NCI-H69 (cell line): ENCODE data around the gene TNNC1.

Source experiments
- DNase-seq: peaks from one replicate; lab custom pipeline; 2025; lab: John Stamatoyannopoulos, UW

Gene TNNC1

DNA sequence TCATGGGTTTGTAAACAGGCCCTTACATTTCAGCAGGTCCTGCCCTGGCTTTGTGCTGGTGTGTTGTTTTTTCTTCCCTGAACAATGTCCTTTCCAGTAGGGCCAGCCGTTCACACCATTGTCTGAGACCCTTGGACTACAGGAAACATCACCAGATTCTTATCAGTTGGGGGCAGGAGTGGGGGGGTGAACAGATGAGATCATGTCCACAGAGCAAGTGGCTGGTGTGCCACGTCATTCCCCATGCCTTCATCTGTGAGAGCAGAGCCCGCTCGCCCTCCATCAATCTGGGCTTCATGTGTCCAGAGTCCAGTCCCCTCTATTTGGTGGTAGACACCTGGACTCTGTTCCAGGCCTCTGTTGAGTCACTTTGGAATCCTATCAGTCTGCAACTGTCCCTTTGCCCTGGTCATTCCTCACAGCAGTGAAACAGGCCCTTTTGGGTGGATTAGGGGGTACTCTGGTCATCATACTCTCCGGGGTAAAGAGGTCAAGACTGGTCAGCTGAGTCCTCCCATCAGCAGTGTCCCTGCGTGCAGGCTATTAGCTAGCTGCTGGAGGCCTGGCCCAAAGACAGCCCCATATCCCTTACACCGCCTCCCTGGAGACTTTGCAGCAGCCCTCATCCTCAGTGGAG is 23.9 kb downstream of the TNNC1 start:
- DNase-seq: no peak

DNA sequence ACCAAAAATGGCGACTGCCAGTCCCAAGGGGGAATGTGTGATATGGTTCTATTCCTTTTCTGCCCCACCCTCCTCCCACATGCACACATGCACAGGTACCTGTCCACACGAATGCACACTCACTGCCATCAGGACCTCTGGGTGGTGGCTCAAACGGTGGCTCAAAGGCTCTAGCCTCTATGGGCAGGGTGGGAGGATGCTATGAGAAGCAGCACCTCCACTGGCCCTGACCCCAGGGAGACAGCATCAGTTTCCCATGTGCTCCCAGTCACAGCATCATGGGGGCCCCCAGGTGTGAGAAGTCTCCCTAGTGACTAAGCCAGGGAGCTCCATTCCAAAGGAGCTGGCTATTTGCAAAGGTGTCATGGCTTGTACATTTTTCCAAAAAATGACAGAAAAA is 24.8 kb downstream of the TNNC1 start:
- no peak for DNase-seq

DNA sequence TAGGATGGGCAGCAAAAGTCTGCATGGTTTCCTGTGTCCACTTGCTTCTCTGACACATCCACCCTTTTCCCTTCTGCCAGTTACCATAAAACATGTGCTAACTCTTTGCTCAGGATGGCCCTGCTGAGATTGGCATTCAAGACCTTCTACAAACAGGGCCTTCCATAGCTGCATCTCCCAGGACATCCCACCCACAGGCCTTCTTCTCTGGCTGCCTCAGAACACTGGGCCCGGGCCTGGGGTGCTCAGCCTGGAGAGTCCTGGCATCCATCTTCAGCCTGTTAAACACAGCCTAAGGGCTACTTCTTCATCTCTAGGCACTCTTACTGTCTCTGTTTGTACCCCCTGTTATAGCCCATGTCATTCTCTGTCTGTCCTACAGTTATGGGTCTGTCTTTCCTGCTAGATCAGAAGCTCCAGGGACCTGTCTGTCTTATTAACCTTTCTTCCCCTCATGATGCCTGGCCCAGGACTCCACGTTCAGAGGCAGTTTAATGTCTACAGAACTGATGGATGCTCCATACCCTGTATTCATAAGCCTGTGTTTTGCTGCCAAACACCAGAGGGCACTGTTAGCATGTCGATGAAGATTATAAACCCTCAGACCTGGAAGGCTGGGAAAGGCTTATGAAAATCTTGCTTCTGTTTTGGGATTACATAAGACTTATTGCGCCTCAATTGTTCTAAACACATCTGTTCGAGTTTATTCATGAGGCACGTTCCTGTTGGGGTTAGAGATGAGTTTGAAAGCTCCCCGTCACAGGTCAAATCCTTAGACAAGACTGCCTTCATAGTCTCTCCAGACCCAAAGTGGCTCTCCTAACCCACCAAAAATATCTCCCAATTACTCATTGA is 25.5 kb downstream of the TNNC1 start:
- peak; percentile 68 for DNase-seq

DNA sequence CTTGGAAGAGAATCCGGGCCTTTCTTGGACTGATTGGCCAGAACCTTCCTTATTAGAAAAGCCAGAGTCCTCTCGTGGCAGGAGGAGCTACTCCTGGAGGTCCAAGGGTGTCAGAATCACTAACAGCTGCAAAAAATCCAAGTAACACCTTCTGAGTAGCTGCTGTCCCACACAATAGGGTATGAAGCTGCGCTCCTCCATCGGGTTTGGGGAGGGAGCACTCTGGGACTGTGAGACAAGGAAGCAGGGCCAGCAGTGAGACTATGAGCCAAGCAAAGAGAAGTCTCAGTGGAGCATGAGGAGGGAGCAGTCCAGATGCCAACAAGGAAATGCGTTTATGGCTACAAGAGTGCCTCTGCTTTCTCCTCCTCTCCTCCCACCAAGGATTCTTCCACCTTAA is 30.7 kb downstream of the TNNC1 start:
- no peak for DNase-seq

DNA sequence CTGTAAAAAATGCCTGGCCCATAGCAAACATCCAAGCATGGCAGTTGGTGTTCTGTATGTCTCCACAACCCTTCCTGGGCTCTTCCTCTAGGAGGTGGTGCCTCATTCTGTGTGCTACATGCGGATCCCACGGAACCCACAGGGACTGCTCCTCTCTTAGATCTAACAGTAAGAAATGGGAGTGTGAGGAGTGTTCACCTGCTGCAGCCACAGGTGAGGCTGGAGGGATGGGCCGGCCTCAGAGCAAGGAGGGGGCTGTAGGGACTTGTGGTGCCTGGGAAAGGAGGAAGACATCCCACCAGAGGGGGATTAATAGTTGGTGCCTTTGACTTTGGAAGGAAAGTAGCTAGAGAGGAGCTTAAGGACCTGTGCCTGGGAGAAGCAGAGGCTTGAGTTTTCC is 31.2 kb downstream of the TNNC1 start:
- DNase-seq: no peak

DNA sequence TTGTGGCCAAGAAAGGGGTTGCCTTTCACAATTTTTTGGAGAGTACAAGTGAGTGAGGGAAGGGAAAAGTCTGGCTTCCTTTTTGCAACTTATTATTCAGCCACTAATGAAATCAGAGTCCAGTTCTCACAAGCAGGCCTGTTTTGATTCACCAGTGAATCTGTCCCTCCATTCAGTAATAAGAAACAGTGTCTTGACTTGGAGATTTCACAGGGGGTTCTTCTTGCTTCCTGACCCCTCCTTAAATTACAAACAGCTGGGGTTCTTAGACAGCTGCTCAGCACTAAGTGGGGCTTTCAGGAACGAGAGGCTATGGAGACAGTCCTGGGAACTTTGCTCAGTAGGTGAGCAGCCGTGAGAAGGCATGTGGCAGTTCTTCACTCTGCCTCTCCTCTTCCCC is 33.5 kb downstream of the TNNC1 start:
- DNase-seq: no peak

DNA sequence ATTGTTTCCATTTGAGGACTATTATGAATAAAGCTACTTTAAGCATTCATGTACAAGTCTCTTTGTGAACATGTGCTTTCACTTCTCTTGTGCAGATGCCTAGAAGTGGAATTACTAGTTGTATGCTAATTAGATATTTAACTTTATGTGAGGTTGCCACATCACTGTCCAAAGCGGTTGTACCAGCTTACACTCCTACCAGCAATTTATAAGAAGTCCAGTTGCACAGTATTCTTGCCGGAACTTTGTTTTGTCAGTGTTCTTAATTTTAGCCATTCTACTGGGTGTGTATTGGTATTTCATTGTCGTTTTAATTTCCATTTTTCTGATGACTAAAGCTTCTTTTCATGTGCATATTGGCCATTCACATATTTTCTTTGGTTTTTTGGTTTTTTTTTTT is 38.0 kb downstream of the TNNC1 start:
- DNase-seq: no peak

DNA sequence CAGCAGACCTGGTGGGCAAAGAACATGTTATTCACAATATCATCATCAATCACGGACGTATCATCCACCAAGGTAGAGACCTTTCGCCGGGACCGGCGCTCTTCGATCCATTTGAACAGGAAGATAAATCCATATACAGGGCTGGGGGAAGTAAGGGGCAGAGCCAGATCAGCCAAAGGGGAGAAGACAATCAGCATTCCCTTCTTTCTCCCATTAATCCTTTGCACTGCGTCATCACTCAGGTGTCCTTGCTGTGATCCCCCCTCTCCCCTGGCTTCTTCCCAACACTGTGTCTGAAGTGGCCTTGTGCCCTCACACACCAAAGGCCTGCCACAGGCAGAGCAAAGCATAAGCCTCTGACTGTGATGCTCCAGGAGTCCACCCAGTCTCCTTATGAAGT is 45.4 kb downstream of the TNNC1 start:
- DNase-seq: no peak

DNA sequence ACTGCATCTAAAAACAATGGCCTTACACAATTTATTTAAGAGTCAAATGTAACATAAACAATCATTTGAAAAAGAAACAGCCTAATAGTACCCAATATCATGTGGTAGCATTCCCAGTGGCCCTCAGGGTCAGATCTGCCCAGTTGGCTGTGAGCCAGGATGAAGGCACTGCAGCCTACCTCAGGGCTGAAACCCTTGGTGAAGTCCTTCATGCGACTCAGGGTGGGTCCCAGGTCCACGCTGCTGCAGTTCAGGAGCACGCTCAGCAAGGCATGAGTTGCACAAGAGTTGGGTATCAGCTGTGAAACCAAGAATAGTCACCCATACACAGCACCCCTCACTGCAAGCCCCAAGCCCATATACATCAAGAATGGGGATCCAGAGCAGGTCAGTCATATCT is 46.1 kb downstream of the TNNC1 start:
- no peak for DNase-seq

DNA sequence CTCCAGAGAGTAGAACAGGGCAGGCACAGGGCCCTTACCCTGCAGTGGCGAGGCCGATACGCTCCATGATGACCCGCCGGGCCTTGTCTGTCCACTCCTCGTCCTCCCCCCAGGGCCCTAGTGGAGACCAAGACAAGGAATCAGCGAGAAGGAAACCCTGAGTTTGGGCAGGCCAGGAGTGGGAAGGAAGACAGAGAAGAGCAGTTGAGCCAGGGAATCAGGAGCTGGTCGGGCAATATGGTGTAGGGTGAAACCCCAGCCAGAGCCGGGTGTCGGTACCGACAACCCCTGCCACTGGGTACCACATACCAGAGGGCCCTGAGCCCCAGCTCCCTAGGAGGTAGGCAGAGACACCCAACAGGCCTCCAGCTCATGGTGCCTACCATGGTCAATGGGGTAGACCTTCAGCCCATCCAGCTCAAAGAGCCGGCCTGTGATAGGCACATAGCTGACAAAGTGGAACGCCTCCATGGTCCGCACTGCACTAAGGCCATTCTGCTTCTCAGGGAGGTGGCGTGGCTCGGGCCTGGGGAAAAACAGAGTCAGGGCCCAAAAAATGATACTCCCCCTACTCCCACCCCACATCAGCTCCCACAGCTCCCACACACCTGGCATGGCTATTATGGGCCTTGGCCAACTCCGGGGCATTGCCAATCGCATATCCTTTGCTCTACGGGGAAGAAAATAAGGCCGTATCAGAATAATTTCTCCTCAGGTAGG is 46.9 kb downstream of the TNNC1 start:
- DNase-seq: no peak

DNA sequence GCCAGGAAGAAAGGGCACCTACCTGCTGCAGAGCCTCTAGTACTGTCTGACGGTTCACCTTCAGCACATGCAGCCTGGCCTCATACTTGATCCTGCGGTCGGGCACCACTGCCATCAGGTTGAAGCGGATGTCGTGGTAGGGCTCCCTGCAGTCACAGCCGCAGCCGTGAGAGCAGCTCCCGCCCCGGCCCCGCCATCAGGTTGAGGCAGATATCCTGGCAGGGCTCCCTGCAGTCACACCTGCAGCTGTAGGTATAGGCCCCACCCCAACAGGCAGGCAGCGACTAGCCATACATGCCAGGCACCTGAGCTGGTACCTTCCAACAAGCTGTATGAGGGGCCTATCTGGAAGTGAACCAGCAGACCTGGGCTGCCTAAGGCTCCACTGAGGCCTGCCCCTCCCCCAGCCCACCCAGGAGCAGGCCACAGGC is 47.6 kb downstream of the TNNC1 start:
- DNase-seq: no peak

DNA sequence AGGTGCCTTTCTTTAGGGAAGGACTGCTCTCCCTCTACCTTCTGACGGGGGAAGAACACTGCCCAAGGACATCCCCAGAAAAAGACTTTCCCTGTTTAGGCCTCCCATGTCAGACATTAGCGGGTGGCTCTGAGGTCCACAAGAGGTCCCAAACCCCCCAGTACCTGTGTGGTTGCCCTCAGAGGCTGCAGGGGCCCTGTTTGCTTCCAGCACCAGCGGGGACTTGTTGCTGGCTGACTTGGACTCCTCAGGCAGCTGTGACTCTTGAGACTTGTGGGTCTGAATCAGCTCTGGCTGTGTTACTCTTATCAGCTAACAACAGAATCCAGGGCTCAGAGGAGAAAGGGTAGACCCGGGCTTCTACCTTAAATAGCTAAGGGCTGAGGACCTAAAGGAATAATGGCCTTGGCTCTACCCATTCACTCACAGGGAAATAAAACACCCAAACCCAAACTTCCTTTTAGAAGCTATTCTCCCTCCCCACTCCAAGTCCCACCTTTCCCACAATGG is 48.2 kb downstream of the TNNC1 start:
- DNase-seq: no peak

DNA sequence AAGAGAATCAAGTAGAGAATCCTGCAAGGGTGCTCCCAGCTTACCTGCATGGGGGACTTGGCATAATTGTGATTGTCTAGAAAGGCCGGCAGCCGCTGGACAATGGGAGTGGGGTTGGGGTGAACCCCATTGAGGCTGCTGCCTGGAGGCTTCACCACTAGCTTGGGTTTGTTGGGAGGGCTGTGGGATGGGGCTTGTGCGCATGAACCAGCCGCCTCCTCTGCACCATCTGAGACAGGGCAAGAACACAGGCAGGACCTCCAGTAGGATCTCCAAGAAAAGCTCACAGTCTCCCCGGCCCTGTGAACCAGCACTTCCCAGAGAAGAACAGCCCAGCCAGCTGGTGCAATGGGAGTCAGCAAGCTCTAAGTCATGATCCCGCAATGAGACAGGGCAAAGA is 48.8 kb downstream of the TNNC1 start:
- DNase-seq: no peak

DNA sequence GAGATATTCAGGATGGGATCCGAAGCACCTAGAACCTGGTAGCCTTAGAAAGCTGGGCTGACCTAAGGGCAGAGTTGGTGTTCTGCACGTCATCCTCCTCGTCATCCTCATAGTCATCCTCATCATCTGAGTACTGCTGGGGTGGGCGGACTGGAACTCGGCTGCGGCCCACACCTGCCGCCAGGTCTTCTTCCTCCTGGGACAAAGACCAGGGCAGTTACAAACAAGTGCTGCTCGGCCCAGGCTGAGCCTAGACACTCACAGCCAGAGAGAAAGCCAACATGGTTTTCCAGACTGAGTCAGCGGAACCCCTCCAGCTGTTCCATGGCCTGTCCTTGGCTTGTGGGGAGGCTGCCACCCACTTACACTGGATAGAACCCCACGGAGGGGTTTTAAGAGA is 49.5 kb downstream of the TNNC1 start:
- DNase-seq: no peak

DNA sequence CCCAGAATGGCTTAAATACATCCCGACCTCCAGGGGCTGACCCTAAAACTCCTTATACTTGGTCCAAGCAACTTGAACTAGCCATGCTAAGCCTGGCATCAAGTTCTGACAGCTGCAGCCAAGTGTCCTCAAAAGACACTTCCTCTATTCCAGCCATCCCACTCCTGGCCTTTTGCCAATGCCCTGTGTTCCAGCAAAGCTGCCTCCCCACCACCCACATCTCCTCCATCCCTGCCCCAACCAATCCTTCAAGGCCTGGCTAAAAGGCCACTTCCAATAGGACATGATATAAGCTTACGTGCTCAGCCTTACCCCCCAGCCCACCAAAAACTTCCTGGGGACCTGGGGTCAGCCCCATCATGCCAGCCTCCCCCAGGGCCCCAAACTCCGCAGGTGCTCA is 49.9 kb downstream of the TNNC1 start:
- DNase-seq: no peak

DNA sequence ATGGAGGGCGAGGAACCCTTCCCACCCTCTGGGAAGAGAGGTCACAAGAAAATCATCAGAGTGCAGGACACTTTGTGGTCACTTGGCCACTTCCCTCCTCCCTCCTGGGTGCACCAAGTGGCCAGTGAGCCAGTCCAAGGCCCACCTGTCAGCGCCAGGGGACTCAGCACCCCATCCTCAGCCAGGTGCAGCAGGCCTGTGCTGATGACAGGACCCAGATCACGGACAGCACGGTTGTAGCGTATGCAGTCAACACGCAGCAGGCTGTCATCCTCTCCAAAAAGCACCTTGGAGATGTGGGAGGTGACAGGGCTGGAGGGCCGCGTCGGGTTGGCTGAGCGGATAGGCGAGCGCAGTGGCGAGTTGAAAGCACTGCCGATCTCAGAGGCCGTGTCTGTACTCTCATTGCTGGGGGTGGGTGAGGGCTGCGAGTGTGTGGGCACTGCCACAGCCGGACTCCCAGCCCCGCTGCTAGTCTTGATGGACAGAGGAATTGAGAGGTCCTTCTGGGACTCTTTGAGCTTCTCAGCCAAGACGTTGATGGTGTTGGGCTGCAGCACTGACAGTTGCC is 50.5 kb downstream of the TNNC1 start:
- DNase-seq: no peak

DNA sequence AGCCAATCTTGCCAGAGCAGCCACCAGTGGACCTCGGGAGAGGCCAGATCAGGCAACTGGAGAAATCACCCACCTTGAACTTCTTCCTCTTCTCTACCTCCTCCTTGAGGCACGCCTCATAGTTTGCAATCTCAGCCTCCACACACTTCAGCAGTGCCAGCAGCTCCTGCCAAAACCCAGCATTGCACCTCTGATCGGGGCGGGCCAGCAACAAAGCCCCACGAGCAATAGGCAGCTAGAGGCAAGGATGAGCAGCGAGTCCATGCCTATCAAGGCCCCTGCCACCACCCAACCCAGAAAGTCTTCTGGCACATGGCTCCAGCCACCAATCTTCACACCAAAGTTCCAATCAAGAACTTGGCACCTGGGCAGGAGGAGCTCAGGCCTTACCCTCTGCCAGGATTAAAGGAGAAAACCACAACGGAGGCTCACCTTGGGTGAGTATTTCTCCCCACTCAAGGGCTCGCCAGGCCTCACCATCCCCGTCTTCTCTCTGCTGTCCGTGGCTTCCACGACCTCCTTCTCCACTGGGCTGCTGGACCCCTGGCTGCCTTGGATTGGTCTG is 51.1 kb downstream of the TNNC1 start:
- DNase-seq: no peak

DNA sequence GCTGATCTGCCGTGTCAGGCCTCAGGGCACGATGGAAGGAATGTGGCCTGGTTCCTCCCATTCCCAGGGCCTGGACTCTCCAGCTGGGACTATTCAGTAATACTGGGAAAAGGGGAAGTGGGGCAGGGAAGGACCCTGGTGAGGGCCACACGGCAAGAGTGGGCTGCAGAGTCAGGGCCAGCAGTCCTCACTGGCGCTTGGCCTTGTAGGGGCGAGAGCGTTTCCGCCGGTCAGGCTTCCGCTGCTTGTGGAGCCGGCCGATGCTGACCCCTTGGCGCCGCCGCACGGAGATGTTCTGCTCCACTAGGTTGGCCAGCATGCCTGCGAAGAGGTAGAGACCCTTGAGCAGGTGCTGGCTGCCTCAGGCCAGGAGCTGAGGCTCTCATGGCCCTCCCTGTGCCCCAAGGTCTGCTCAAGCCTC is 51.7 kb downstream of the TNNC1 start:
- DNase-seq: no peak

DNA sequence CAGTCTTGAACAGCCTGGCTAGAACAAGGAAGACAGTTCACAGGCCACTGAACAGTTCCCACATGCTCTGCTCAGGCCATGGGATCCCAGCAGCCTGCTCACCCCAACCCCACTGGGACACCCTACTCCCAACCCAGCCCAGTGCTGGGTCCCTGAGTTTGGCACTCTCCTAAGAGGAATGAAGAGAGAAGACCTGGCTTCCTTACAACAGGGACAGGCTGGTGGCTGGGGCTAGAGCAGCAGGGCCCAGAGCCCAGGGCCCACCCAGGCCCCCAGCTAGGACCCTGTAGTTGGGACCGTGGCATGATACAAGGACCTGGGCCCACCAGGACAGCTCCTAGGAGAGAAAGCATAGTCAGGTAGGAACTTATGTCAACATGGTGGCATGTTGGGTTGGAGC is 52.3 kb downstream of the TNNC1 start:
- no peak for DNase-seq
